ENCODE data around the gene KCNJ5.

Gene KCNJ5

GRCh38 chr11:128933481-128934178 is 42.5 kb downstream of the KCNJ5 start:
- no peak for DNase-seq (ENCODE audit: low spot score)

GRCh38 chr11:128934351-128934750 is 43.2 kb downstream of the KCNJ5 start:
- no peak for DNase-seq (ENCODE audit: low spot score)

DNA sequence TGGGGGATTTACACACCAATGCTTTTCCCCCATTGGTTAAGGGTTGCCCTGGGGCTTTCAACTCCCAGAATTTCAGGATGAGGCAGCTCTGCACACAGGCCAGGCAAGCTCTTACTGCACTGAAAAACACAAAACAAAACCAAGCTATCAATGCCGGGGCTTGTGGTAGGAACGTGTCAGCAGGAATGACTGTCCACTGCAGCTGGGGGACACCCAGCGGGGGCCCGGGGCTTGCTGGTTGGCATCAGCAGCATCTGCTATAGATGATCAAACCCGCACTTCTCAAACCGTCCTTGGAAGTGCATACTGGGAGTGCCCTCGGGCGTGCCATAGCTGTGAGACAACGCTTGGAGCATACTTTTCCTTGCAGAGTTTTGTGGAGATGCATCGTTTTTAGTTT is 43.8 kb downstream of the KCNJ5 start:
- no peak for DNase-seq (ENCODE audit: low spot score)

DNA sequence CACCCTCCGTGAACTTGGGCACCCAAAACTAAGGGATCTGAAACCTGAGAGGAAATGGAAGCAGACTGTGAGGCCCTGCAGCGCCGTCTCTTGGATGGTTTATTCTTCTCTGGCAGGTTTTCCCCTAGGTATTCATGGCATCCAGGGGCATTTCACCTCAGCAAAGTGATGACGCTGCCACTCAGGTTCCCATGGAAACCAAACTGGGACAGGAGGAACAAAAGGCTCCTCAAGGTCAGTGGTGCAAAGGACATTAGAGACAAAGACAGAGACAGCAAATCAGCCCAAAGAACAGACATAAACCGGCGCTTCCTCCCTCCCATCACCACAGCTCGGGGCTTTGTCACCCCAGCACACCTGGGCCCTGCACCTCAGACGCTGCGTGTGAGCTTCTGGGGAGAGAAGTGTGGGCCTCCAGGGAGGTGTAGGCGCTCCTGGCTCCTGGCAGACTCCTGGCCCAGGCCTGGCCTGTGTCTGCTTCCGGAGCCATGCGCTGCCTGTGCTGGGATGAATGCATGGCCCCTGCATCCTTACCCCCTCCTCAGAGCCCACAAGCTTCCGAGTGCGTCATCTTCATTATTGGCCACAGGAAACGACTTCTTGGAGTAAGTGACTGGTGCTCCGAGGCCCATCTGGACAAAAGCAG is 45.6 kb downstream of the KCNJ5 start:
- DNase-seq (ENCODE audit: low spot score) = peak; percentile 87

DNA sequence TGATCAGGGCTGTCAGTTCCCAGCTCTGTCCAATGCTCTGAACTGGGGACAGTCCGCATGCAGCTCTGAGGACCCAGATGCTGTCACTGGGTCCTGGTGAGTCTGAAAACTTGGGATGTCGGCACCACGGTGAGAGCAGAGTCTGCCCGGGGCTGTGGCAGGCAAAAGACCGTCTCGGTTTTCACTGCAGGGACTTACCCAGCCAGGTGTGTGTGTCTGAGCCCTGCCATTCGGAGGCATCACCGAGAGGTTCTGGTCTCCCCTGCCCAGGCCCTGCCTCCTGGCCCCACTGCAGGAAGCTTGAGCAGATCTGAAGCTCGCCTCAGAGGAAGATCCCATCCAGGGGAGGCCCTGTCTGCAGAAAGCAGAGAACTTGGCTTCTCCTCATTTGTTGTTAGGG is 46.3 kb downstream of the KCNJ5 start:
- no peak for DNase-seq (ENCODE audit: low spot score)

- DNase-seq (ENCODE audit: low spot score) = no peak
These were observed 47.2 kb downstream of the KCNJ5 start for GRCh38 chr11:128938156-128938885.

GRCh38 chr11:128939591-128939990 is 48.4 kb downstream of the KCNJ5 start:
- peak; percentile 40 for DNase-seq (ENCODE audit: low spot score)

DNA sequence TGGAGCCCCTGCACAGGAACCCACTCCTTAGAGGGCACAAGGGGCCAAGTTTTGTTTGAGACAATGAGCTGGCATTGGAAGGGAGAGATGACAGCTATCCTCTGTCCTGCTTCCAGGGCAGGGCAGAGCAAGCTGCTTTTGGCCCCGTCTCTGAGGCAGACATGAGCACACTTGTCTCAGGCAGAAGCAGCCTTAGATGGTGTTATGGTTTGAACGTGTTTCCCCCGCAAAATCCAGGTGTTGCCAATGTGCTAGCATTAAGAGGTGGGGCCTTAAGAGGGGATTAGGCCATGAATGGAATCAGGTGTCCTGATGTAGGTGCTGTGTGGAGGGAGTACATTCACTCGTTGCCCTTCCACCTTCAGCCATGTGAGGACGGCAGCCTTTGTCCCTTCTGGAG is 49.0 kb downstream of the KCNJ5 start:
- no peak for DNase-seq (ENCODE audit: low spot score)

GRCh38 chr11:128940603-128941002 is 49.4 kb downstream of the KCNJ5 start:
- DNase-seq (ENCODE audit: low spot score) = no peak

DNA sequence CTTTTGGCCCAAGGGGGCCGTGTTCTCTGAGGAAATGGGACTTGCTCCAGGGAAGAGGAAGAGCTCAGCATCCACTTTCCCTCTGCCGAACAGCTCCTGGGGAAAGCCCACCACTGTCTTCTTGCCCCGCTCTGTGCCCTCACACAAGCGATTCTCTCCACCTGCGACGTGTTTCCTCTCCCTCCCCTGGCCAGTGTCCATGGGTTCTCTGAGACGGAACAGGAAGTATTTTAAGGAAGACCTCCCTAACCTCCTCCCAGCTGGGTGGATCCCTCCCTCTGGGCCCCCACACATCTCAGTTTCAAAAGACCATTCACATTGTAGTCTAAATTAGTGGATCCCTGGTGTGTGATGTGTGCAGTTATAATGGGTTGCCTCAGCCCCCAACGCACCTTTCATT is 50.0 kb downstream of the KCNJ5 start:
- DNase-seq (ENCODE audit: low spot score) = no peak

GRCh38 chr11:128941573-128942271 is 50.6 kb downstream of the KCNJ5 start:
- no peak for DNase-seq (ENCODE audit: low spot score)

DNA sequence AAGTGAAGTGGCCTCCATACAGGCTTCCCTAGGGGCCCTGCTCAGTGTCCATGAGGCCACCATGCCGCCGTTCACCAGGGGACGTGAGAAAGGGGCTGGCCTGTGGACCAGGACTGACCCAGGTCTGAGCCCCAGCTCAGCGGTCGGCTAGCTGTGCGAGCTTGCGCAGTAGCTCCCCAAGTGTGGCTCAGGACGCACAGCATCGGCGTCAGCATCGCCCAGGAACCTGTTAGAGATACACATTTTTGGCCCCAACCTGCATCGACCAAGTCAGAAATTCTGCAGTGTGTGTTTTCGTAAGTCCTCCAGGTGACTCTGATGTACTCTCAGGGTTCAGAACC is 51.1 kb downstream of the KCNJ5 start:
- no peak for DNase-seq (ENCODE audit: low spot score)

GRCh38 chr11:128942817-128943427 is 51.8 kb downstream of the KCNJ5 start, which contains the start of gene TP53AIP1:
Gene TP53AIP1, minus strand, starts transcription at chr11:128942871. Its CDS starts 5,053 bp downstream, at chr11:128937818.
- no peak for DNase-seq (ENCODE audit: low spot score)

- no peak for DNase-seq (ENCODE audit: low spot score)
These were observed 52.3 kb downstream of the KCNJ5 start for GRCh38 chr11:128943428-128943976.

DNA sequence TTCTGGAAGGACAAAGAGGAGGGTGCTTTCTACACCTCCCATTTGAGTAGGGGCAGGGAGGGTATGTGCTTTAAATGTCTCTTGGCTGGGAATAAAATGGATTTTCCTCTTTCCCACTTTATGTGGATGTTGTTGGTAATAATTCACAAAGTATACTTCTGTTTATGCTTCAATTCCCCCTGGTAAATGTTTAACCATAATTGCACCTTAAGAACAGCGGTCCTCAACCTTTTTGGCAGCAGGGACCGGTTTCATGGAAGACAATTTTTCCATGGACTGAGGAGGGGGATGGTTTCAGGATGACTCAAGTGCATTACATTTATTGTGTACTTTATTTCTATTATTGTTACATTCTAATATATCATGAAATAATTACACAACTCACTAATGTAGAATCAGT is 55.5 kb downstream of the KCNJ5 start:
- DNase-seq (ENCODE audit: low spot score) = no peak

DNA sequence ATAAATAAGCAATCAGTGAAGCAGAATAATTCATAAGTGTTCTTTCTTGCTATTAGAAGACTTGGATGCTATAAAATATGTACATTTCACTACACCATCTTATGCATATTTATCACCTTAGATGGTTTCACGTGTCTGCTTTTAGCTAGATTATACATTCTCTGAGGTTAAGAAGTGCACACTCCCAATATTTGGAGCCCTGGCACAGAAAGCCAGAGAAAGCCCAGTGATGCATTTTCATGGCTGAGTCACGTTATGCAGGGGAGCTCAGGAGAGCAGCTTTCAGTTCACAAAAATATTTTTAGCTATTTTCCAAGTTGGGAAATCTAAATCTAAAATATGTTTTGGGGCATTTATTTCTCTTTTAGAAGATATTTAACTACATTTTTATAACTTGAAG is 56.6 kb downstream of the KCNJ5 start:
- DNase-seq (ENCODE audit: low spot score) = no peak

- no peak for DNase-seq (ENCODE audit: low spot score)
These were observed 57.4 kb downstream of the KCNJ5 start for GRCh38 chr11:128948583-128948982.

GRCh38 chr11:128949791-128950454 is 58.8 kb downstream of the KCNJ5 start:
- DNase-seq (ENCODE audit: low spot score) = no peak

DNA sequence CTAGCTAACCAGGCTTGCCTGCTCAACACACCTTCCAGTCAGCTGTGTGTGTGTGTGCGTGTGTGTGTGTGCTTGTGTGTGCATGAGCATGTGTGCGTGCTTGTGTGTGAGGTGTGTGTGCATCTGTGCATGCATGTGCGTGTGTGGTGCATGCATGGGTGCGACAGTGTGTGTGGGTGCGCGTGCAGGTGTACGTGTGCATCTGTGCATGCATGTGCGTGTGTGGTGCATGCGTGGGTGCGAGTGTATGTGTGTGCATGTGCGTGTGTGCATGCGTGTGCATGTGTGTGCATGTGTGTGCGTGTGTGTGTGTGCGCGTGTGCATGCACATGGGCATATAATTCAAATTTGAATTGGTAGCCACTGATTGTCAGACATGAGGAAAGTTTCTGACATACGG is 62.0 kb downstream of the KCNJ5 start:
- no peak for DNase-seq (ENCODE audit: low spot score)

- no peak for DNase-seq (ENCODE audit: low spot score)
These were observed 64.5 kb downstream of the KCNJ5 start for GRCh38 chr11:128955636-128956035.

Measured in kidney capillary endothelial cell (primary cell).